Neural cell (in vitro differentiated cells): Measurements from ENCODE around the gene SCN2A. TPM values are rescaled to one million over a fixed set of nuclear protein-coding genes. Genes with fewer than 3 reads are reported as not detected.
A peak's percentile ranks its signal among the peaks of the same experiment; 100 is the strongest.

Source experiments
- H2AFZ ChIP-seq: fragments of 200-600, 300-800 bp; sonication (generic), shearing (Covaris generic); 2 replicates; pipeline ENCODE4 v1.6.0; 2014; ENCODE audit warnings: low read depth, mild to moderate bottlenecking, antibody characterized with exemption, low read length, moderate library complexity
- H3F3A ChIP-seq: fragments of 200-600 bp; shearing (Covaris generic); 2 replicates; pipeline ENCODE4 v1.6.1; 2016; ENCODE audit warnings: mild to moderate bottlenecking, moderate library complexity, mixed read lengths, antibody characterized with exemption, low read length; ENCODE audit not compliant: insufficient read depth, poor library complexity, severe bottlenecking
- H3K27ac ChIP-seq: fragments of 200-600, 300-800 bp; sonication (generic), shearing (Covaris generic); 2 replicates; pipeline ENCODE4 v1.5.1; 2014; ENCODE audit warnings: mild to moderate bottlenecking, low read length, moderate library complexity
- H3K27me3 ChIP-seq: fragments of 300-800, 200-600 bp; sonication (generic), shearing (Covaris generic); 2 replicates; pipeline ENCODE4 v1.6.0; 2014; ENCODE audit warnings: mild to moderate bottlenecking, low read depth, low read length, moderate library complexity; ENCODE audit not compliant: insufficient read depth
- H3K36me3 ChIP-seq: fragments of 300-800, 200-600 bp; sonication (generic), shearing (Covaris generic); 2 replicates; pipeline ENCODE4 v1.5.1; 2014; ENCODE audit warnings: mild to moderate bottlenecking, antibody characterized with exemption, low read length, moderate library complexity; ENCODE audit not compliant: insufficient read depth
- H3K4me2 ChIP-seq: fragments of 300-800, 200-600 bp; sonication (generic), shearing (Covaris generic); 2 replicates; pipeline ENCODE4 v1.6.0; 2014; ENCODE audit warnings: mild to moderate bottlenecking, low read length
- H3K4me3 ChIP-seq: fragments of 300-800, 200-600 bp; sonication (generic), shearing (Covaris generic); 2 replicates; pipeline ENCODE4 v1.5.1; 2014; ENCODE audit warnings: mild to moderate bottlenecking, low read length, moderate library complexity
- H3K79me2 ChIP-seq: fragments of 200-600 bp; shearing (Covaris generic); replicated peaks from 2 replicates; pipeline ENCODE4 v1.6.0; 2014; ENCODE audit warnings: mild to moderate bottlenecking, low read length, moderate library complexity; ENCODE audit not compliant: insufficient read depth
- H3K9ac ChIP-seq: fragments of 300-800, 200-600 bp; sonication (generic), shearing (Covaris generic); 2 replicates; pipeline ENCODE4 v1.6.1; 2016; ENCODE audit warnings: mild to moderate bottlenecking, low read length, mixed read lengths
- H3K9me2 ChIP-seq: fragments of 200-600 bp; shearing (Covaris generic); 2 replicates; pipeline ENCODE4 v1.6.1; 2016; ENCODE audit warnings: mild to moderate bottlenecking, low read length, mixed read lengths; ENCODE audit not compliant: insufficient read depth
- H3K9me3 ChIP-seq: fragments of 200-600, 300-800 bp; sonication (generic), shearing (Covaris generic); 2 replicates; pipeline ENCODE4 v1.6.1; 2016; ENCODE audit warnings: mild to moderate bottlenecking, mixed run types, low read length, moderate library complexity, mixed read lengths
- H4K20me1 ChIP-seq: fragments of 200-600 bp; shearing (Covaris generic); 2 replicates; pipeline ENCODE4 v1.6.1; 2016; ENCODE audit warnings: mild to moderate bottlenecking, mixed run types; ENCODE audit not compliant: insufficient read depth
- CTCF ChIP-seq: fragments of 450-650 bp; IDR thresholded peaks from 2 replicates; pipeline ENCODE4 v1.5.1; 2014; ENCODE audit warnings: antibody characterized with exemption, mild to moderate bottlenecking, moderate library complexity; ENCODE audit not compliant: poor library complexity, severe bottlenecking
- EP300 ChIP-seq: fragments of 450-650 bp; conservative IDR thresholded peaks from 2 replicates; pipeline ENCODE4 v1.6.1; 2014; ENCODE audit warnings: antibody characterized with exemption, mild to moderate bottlenecking, moderate library complexity; ENCODE audit not compliant: poor library complexity, severe bottlenecking
- EZH2 ChIP-seq: fragments of 200-600, 300-800 bp; shearing (Covaris generic), sonication (generic); IDR thresholded peaks from 2 replicates; pipeline ENCODE4 v1.6.1; 2014; ENCODE audit warnings: antibody characterized with exemption, low read length, borderline replicate concordance, mild to moderate bottlenecking; ENCODE audit not compliant: insufficient read depth, poor library complexity, severe bottlenecking
- MXI1 ChIP-seq: fragments of 450-650 bp; conservative IDR thresholded peaks from 2 replicates; pipeline ENCODE4 v1.6.1; 2014; ENCODE audit warnings: antibody characterized with exemption, mild to moderate bottlenecking; ENCODE audit not compliant: poor library complexity, severe bottlenecking
- POLR2AphosphoS5 ChIP-seq: IDR thresholded peaks from 2 replicates; pipeline ENCODE4 v1.6.1; 2012
- RAD21 ChIP-seq: fragments of 450-650 bp; conservative IDR thresholded peaks from 2 replicates; pipeline ENCODE4 v1.6.1; 2014; ENCODE audit warnings: antibody characterized with exemption, mild to moderate bottlenecking, moderate library complexity
- SMC3 ChIP-seq: fragments of 450-650 bp; conservative IDR thresholded peaks from 2 replicates; pipeline ENCODE4 v1.6.1; 2014; ENCODE audit warnings: antibody characterized with exemption, mild to moderate bottlenecking, moderate library complexity; ENCODE audit not compliant: poor library complexity
- TAF1 ChIP-seq: IDR thresholded peaks from 2 replicates; pipeline ENCODE4 v1.6.1; 2012; ENCODE audit warnings: low read depth
- polyA plus RNA-seq: library from polyadenylated mRNA; depleted of rRNA; stranded (reverse); fragments of >200 nt; gene quantifications from 2 replicates; pipeline ENCODE4 v1.2.3, GENCODE V29; 2014
- TF ChIP-seq, protein P1 (sequence below): IDR thresholded peaks from 2 replicates; pipeline ENCODE4 v1.6.1; 2012; ENCODE audit warnings: borderline replicate concordance

SCN2A gene
- polyA plus RNA-seq, 1 donor from 2014 or later = 57.4 TPM

DNA sequence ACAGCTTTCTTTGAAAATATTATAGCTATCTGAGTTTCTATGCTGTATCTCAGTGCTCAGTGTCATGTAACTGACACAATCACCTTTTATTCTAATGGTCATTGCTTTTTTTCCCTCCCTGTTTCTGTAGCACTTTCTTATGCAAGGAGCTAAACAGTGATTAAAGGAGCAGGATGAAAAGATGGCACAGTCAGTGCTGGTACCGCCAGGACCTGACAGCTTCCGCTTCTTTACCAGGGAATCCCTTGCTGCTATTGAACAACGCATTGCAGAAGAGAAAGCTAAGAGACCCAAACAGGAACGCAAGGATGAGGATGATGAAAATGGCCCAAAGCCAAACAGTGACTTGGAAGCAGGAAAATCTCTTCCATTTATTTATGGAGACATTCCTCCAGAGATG is 56.4 kb downstream of the SCN2A start:
- Histone ChIP-seq H3K9me2 (no peaks in the 10 kb centered on the region), H3K9ac (no peak overlapping the region), H3K79me2 (peaks cover 6% of the 10 kb centered on the region), H3K27ac (no peak overlapping the region), H2AFZ (no peak overlapping the region), H4K20me1 (no peaks in the 10 kb centered on the region), H3K27me3 (no peaks in the 10 kb centered on the region), H3K4me3 (peak overlapping the region; percentile 69), H3F3A (no peaks in the 10 kb centered on the region), H3K4me2 (no peak overlapping the region), H3K9me3 (no peaks in the 10 kb centered on the region), H3K36me3 (no peaks in the 10 kb centered on the region)
- TF ChIP-seq MXI1 (no peak), RAD21 (no peak), TAF1 (no peak), CTCF (no peak), EZH2 (no peak), EP300 (no peak), POLR2AphosphoS5 (no peak), SMC3 (no peak)
- TF ChIP-seq, protein P1, sequence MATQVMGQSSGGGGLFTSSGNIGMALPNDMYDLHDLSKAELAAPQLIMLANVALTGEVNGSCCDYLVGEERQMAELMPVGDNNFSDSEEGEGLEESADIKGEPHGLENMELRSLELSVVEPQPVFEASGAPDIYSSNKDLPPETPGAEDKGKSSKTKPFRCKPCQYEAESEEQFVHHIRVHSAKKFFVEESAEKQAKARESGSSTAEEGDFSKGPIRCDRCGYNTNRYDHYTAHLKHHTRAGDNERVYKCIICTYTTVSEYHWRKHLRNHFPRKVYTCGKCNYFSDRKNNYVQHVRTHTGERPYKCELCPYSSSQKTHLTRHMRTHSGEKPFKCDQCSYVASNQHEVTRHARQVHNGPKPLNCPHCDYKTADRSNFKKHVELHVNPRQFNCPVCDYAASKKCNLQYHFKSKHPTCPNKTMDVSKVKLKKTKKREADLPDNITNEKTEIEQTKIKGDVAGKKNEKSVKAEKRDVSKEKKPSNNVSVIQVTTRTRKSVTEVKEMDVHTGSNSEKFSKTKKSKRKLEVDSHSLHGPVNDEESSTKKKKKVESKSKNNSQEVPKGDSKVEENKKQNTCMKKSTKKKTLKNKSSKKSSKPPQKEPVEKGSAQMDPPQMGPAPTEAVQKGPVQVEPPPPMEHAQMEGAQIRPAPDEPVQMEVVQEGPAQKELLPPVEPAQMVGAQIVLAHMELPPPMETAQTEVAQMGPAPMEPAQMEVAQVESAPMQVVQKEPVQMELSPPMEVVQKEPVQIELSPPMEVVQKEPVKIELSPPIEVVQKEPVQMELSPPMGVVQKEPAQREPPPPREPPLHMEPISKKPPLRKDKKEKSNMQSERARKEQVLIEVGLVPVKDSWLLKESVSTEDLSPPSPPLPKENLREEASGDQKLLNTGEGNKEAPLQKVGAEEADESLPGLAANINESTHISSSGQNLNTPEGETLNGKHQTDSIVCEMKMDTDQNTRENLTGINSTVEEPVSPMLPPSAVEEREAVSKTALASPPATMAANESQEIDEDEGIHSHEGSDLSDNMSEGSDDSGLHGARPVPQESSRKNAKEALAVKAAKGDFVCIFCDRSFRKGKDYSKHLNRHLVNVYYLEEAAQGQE = no peak

DNA sequence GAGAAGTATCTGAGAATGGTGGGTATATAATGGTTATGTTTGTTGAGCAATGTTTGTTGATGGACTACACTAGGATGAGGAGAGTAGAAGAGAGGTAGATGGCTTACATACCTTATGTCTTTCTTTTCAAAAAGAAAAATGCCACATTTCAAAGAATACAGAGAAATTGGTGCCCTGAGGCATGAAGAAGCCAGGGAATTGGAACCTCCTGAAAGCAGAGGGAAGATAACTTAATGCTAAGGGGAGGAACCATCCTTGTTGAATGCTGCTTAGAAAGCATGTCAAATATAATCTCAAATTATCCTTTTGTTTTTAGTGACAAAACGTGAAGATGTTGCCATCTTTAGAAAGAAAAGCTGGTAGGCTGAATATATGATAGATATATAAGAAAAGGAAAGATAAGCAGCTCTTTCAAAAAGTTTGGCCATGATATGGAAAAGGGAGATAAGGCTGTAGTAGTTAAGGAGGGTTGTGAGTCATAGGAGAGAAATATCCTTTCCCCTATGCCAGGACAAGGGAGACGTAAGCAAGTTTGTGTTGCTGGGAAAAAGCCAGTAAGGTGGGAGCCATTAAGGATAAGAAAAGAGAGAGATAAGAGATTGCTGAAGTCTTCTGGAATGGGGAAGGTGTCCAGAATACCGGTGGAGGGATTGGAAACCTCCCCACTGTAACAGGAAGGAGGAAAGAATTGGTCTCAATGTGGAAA is 66.3 kb downstream of the SCN2A start:
- H3K4me3 ChIP-seq = no peak overlapping the region
- TF ChIP-seq, protein P1 = no peak
- no peak for TF ChIP-seq MXI1
- TF ChIP-seq SMC3 = no peak
- TF ChIP-seq CTCF = no peak
- TF ChIP-seq RAD21 = no peak
- no peak for TF ChIP-seq TAF1
- H3K27ac ChIP-seq = no peak overlapping the region
- H3K4me2 ChIP-seq = no peak overlapping the region
- no peaks in the 10 kb centered on the region for H3F3A ChIP-seq
- no peak overlapping the region for H3K9ac ChIP-seq
- H2AFZ ChIP-seq = no peak overlapping the region
- no peaks in the 10 kb centered on the region for H3K27me3 ChIP-seq
- no peaks in the 10 kb centered on the region for H3K79me2 ChIP-seq
- no peaks in the 10 kb centered on the region for H3K9me2 ChIP-seq
- H3K36me3 ChIP-seq = no peaks in the 10 kb centered on the region
- H3K9me3 ChIP-seq = no peaks in the 10 kb centered on the region
- H4K20me1 ChIP-seq = no peaks in the 10 kb centered on the region
